ENCODE measurements around the gene DCDC2.
"Not testable (repeated sequence)": the region's sequence is repeated elsewhere in the genome, so short reads cannot be mapped to it uniquely, and the experiment has no call there.

DCDC2 gene

DNA sequence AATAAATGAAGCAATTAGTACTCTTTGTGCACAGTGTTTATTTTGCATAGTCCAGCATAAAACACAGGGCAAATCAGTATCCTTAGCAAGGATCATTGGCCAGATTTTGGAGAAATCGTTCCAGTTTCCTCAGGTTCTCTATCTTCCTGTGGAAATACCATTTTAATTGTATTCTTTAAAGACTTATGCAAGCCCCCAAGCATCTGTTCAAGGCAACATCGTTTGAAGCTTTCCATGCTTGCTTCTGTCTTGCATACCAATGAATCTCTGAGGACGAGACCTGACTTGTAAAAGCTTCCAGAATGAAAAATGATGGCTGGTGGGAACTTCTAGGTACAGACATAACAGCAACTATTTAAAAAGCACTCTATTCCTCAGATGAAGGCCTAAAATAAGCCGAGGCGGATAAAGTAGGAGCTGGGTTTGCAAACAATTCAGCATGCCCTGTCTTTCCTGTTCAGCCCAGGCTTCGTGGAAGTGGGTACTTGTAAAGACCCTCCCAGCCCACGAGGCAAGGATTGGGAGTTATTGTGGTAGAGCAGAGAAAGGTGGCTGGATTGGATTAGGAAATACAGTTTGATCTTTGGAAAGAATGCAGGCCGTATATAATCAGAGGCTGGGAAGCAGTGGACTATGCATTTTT lies 210.2 kb downstream of the DCDC2 start:
- no peak for DNase-seq (ENCODE audit: low read depth)

DNA sequence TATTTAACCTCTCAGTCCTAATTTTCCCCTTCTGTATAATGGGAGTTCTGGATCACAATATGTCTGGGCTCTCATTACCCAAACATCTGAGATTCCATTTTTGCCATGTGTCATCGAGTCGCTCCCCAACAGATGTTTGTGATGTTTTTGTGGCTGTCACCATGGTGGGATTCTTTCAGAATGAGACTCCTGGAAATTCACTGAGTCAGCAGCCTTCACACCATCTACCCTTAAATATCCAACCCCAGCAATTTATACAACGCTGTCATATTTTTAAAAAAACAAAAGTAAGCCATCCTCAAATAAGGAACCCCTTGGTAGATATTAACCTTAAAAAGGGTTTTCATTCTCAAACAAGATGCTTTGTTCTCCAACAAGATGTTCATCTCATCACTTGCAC lies 211.0 kb downstream of the DCDC2 start:
- DNase-seq (ENCODE audit: low read depth) = no peak

DNA sequence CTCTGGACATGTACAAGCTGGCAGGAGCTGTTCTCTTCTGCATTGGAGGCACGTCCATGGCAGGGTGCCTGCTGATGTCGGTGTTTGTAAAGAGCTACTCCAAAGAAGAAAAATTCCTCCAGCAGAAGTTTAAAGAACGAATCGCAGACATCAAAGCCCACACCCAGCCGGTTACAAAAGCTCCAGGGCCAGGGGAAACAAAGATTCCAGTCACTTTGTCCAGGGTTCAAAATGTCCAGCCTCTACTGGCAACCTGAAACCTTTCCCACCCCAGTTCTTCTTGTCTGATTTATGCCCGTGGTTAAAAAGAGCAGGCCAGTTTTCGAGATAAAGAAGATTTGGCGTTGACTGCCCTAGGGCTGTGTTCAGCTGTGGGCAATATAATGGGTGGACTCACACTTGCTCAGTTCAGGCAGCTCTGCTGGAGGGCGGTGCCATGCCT lies 212.1 kb downstream of the DCDC2 start:
- DNase-seq (ENCODE audit: low read depth) = no peak

DNA sequence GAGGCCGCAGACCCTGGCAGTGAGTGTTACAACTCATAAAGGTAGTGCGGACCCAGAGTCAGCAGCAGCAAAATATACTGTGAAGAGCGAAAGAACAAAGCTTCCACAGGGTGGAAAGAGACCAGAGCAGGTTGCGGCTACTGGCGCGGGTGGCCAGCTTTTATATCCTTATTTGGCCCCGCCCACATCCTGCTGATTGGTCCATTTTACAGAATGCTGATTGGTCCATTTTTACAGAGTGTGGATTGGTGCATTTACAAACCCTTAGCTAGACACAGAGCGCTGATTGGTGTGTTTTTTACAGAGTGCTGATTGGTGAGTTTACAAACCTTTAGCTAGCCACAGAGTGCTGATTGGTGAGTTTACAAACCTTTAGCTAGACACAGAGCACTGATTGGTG lies 215.1 kb downstream of the DCDC2 start:
- DNase-seq (ENCODE audit: low read depth) = not testable (repeated sequence)

DNA sequence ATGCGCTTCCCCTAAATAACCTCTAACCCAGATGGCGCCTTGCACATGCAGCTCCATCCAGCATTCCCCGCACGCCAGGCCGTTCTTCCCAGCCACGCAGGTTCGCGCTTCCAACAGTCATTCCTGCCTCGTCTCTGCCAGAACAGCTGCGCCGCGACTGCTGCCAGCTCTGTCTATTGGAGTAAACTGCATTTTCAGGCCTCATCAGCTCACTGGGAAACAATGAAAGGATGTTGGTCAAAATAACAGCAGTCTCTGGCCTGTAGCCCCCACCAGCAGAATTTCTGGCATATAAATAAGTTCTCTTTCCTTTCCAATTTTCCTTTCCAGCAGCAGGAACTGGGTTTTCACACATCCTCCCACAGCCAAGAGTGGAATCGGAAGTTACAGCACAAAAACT lies 217.3 kb downstream of the DCDC2 start:
- DNase-seq (ENCODE audit: low read depth) = no peak

DNA sequence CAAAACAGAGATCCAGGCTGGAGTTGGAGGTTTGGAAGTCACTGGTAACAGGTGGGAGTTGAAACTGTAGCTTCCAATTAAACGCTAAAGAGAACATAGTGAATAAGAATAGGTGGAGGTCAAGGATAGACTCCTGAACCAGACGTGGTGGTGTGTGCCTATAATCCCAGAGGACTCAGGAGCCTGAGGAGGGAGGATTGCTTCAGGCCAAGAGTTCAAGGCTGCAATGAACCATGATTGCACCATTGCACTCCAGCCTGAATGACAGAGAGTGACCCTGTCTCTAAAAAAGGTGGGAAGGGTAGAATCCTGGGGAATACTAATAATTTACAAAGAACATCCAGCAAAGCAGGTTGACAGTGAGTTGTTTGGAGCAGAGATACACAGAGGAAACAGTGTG lies 218.2 kb downstream of the DCDC2 start:
- DNase-seq (ENCODE audit: low read depth) = no peak

DNA sequence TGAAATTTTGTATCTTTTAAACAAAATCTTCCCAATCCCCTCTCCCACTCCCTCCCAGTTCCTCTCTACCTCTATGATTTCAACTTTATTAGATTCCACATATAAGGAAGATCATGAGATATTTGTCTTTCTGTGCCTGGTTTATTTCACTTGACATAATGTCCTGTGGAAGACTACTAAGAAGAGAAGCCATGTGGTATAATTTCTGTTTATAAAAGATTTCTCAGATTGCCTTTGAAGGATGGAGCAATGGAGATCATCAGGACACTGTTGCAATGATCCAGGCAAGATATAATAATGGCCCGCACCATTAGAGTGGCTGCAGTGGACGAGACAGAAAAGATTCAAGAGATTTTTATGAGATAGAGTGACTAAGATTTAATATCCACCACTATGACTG lies 218.8 kb downstream of the DCDC2 start:
- DNase-seq (ENCODE audit: low read depth) = no peak

DNA sequence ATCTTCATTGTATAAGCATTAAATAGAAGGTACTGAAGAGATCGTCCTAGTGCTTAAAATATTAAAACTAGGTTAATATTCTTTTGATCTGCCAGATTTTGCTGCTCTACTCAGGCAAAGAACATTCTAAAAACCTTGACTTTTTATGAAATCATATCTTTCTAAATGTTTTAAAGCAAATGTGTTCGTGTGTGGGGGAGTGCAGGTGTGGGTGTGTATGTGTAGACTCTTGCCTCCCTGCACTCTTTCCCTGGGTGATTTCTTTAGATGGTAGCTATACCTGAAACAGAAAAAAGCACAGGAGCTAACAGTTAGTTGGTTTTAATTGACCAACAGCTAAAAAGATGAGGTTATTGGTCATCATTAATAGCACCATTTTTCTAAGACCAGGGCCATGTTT lies 226.1 kb downstream of the DCDC2 start:
- DNase-seq (ENCODE audit: low read depth) = no peak

DNA sequence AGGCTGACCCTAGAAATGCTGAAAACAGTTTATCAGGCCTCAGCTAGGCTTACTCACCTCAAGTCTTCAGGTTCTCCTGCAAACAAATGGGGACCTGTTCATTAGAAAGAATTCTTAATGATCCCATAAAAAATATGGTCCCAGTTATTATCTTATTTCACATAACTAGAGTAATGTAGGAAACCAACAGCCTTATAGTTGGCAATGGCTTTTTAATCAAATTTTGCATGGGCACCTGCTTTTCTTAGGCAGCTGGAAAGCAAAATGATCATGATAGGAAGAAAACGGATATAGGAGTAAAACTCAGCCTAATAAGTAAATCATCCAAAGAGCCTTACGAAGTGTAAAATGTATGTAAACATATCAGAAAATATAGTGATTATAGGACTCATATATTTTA lies 230.5 kb downstream of the DCDC2 start:
- DNase-seq (ENCODE audit: low read depth) = no peak

DNA sequence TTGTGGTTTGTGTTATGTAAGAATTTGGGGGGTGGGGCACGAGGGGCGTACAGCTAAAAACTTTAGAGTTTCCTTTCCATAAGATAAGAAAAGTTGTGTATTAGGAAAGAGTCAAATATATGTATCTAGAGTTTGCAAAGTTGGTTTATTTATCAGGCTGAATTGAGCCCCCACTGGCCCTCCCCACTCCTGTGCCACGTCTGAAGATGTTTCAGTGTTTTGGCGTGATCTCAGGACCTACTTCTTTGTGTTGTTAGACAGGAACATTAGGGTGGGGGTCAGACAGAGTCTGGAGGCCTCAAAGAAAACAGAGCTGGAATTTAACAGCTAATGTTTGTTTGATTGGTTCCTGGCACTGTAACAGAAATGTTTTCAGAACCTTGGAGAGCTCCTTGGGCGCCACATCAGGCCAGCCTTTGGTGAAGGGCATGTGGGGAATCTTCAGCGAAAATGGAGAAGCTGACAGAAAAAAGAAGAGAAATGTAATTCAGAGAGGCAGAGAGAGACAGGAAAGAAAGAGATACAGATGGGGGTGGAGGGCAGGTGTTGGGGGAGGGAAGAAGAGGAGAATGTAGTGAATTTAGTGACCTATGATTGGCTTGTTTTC lies 231.2 kb downstream of the DCDC2 start:
- DNase-seq (ENCODE audit: low read depth) = peak; percentile 24

DNA sequence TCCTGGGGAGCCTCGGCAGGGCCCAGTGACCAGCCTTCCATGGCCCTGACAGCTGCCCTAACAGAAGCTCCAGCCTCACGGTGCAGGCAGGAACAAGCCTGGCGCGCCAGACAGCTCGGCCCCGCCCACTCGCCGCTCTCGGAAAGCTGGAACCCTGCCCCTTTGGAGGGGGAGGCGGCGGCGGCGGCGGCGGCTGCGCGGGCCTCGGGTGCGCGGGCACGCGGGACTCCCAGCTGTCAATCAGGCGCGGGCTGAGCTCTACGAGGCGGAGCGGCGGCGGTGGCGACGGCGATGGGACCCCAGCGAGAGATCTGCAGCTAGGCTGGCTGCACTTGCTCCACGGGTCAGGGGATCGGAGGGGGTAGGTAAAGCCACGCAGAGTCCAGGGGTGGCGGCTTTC lies 231.9 kb downstream of the DCDC2 start, which contains the start of gene NRSN1:
Gene NRSN1, plus strand, starts transcription at position 236 of the 400 bp plus-strand sequence. CDS start 8,113 bp downstream, outside the sequence.
- DNase-seq (ENCODE audit: low read depth) = no peak

DNA sequence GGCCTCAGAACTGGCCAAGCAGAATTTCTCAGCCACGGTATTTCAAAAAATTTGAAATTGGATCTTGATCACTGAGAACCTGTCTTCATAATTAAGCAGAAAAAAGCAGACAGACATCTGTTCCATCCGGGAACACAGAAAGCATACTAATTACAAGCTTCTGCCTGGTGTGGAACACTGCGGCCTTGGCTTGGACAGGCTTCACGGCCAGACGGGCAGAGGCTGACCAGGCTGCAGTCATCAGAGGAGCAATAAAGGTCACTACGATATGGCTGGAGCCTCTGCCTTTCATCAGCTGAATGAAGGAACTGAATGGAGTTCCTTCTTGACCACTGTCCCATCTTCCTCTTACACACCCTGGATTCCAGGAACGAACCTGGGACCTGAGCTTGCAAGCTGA lies 235.7 kb downstream of the DCDC2 start:
- DNase-seq (ENCODE audit: low read depth) = no peak
